Measurements from ENCODE around the gene TMEM205.

DNA sequence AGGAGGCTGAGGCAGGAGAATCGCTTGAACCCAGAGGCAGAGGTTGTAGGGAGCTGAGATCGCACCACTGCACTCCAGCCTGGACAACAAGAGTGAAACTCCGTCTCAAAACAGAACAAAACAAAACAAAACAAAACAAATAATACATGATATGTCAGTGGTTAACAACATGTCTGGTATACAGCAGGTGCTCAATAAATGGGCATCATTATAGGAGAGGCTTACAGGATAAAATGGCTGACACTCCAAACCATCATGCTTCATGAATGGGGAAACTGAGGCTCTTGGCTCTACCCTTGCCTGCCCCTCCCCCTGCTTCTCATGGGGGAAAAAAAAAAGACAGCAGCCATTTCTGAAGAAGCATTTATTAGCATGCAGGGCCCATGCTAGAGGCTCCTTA is 3.6 kb downstream of the TMEM205 start:
- TF ChIP-seq, protein P1, sequence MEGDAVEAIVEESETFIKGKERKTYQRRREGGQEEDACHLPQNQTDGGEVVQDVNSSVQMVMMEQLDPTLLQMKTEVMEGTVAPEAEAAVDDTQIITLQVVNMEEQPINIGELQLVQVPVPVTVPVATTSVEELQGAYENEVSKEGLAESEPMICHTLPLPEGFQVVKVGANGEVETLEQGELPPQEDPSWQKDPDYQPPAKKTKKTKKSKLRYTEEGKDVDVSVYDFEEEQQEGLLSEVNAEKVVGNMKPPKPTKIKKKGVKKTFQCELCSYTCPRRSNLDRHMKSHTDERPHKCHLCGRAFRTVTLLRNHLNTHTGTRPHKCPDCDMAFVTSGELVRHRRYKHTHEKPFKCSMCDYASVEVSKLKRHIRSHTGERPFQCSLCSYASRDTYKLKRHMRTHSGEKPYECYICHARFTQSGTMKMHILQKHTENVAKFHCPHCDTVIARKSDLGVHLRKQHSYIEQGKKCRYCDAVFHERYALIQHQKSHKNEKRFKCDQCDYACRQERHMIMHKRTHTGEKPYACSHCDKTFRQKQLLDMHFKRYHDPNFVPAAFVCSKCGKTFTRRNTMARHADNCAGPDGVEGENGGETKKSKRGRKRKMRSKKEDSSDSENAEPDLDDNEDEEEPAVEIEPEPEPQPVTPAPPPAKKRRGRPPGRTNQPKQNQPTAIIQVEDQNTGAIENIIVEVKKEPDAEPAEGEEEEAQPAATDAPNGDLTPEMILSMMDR (IDR thresholded peaks at IDR 0.05; ENCODE audit: poor library complexity): no peak
- TF ChIP-seq EZH2 (IDR thresholded peaks at IDR 0.05; ENCODE audit: borderline replicate concordance): no peak

Measured in hepatocyte (in vitro differentiated cells).